K562 (cell line): ENCODE measurements around the gene TASP1. TPM values are rescaled to one million over a fixed set of nuclear protein-coding genes. Genes with fewer than 3 reads are reported as not detected.

Source experiments
- CHAMP1 ChIP-seq: fragments of 450-650 bp; IDR thresholded peaks from 2 replicates; pipeline ENCODE4 v1.6.1; 2016; ENCODE audit warnings: mild to moderate bottlenecking
- HOXB6 ChIP-seq: fragments of 250-450 bp; sonication (Bioruptor Pico); IDR thresholded peaks from 2 replicates; pipeline ENCODE4 v1.5.1; 2022; ENCODE audit warnings: mild to moderate bottlenecking, borderline replicate concordance
- PBX2 ChIP-seq, 2 experiments: IDR thresholded peaks in 1 of 2; conservative IDR thresholded peaks in 1 of 2; 2 replicates each; pipeline ENCODE4 v1.6.1; 2016; ENCODE audit warnings: low read depth in 2 of 2, mild to moderate bottlenecking in 1 of 2, missing compliant biosample characterization in 1 of 2, missing genetic modification characterization in 1 of 2, moderate library complexity in 1 of 2
- REST ChIP-seq, 2 experiments: fragments of 450-650 bp; formaldehyde crosslinking in 1 of 2; IDR thresholded peaks; 2 replicates each; pipeline versions ENCODE4 v1.4.0 to v1.6.1; 2014 to 2020; ENCODE audit warnings: mild to moderate bottlenecking in 2 of 2, borderline replicate concordance in 1 of 2, low read depth in 1 of 2
- SMARCE1 ChIP-seq: fragments of 450-650 bp; IDR thresholded peaks from 2 replicates; pipeline ENCODE4 v1.7.1; 2016; ENCODE audit warnings: mild to moderate bottlenecking
- TRIM25 ChIP-seq: fragments of 450-650 bp; IDR thresholded peaks from 2 replicates; pipeline ENCODE4 v1.7.0; 2016; ENCODE audit warnings: borderline replicate concordance
- ZNF184 ChIP-seq: sonication (generic); formaldehyde crosslinking; IDR thresholded peaks from 2 replicates; pipeline ENCODE4 v1.5.0; 2020; ENCODE audit warnings: missing genetic modification reagents
- polyA plus RNA-seq, 8 experiments: library from polyadenylated mRNA; depleted of rRNA in 4 of 8; stranded (reverse) in 5 of 8; unstranded in 3 of 8; fragments of >200 nt; fragmentation: Nextera tagmentation in 2 of 8; fragmentation: Illumina TruSeq in 1 of 8; extraction: Ambion mirVana in 2 of 8; extraction: Trizol in 1 of 8; gene quantifications; 2 replicates each; pipeline versions ENCODE4 v1.2.1 to v1.2.3, GENCODE V29; 2011 to 2014; ENCODE audit warnings: inconsistent platforms in 1 of 8, missing spikeins in 1 of 8
- total RNA-seq, 7 experiments: library from RNA; depleted of rRNA in 6 of 7; stranded (reverse); fragments of >200 nt in 6 of 7; fragmentation: Illumina TruSeq in 2 of 7; extraction: Trizol in 2 of 7; gene quantifications; 2 replicates each; pipeline versions ENCODE4 v1.2.1 to v1.2.3, GENCODE V29; 2011 to 2021; ENCODE audit warnings: low replicate concordance in 1 of 7

The TASP1 gene
- total and polyA plus RNA-seq, 9 of the 15 experiments (the other 6 are each of a cell fraction or from before 2014, with no cell fraction given): 3.7 to 10.6 (median 6.4) TPM

GRCh38 chr20:13526551-13526950 lies 112.2 kb downstream of the TASP1 start (continued):
- TF ChIP-seq TRIM25: no peak
- TF ChIP-seq REST (IDR thresholded peaks at IDR 0.05; ENCODE audit: borderline replicate concordance): no peak
- no peak for TF ChIP-seq REST (CRISPR knock-in tag; IDR thresholded peaks at IDR 0.05; ENCODE audit: low read depth)
- no peak for TF ChIP-seq HOXB6
- no peak for TF ChIP-seq SMARCE1
- no peak for TF ChIP-seq ZNF184 (CRISPR knock-in tag)
- no peak for TF ChIP-seq PBX2 (CRISPR knock-in tag; IDR thresholded peaks at IDR 0.05; ENCODE audit: low read depth)
- TF ChIP-seq PBX2 (tag; conservative IDR thresholded peaks at IDR 0.05; ENCODE audit: low read depth): no peak
- TF ChIP-seq CHAMP1: no peak
- TF ChIP-seq, all 486 proteins: peak for 0
